NB4 (cell line): ENCODE measurements around the gene C3.

Source experiments
- DNase-seq: peaks from one replicate; pipeline ENCODE4 v3.0.0; 2010; ENCODE audit warnings: low read depth
- H3K4me3 ChIP-seq: one replicate; pipeline ENCODE4 v1.5.1; 2011; ENCODE audit warnings: mild to moderate bottlenecking, low read depth, low read length, moderate library complexity
- CTCF ChIP-seq: IDR thresholded peaks from one replicate; pipeline ENCODE4 v1.5.1; 2012; ENCODE audit warnings: low read depth, low read length
- MAX ChIP-seq: IDR thresholded peaks from 2 replicates; pipeline ENCODE4 v1.6.1; 2011; ENCODE audit warnings: low read depth, low read length
- MYC ChIP-seq: IDR thresholded peaks from 2 replicates; pipeline ENCODE4 v1.6.1; 2011; ENCODE audit warnings: low read depth, low read length
- POLR2A ChIP-seq: IDR thresholded peaks from 2 replicates; pipeline ENCODE4 v1.6.1; 2011; ENCODE audit warnings: mild to moderate bottlenecking; ENCODE audit not compliant: insufficient read length; ENCODE audit errors: extremely low read depth

C3 gene

GRCh38 chr19:6754653-6755463, 34.4 kb upstream of the C3 start:
- DNase-seq = no peak
- TF ChIP-seq POLR2A (no peak), MYC (no peak), CTCF (no peak), MAX (no peak)
- H3K4me3 ChIP-seq = no peak overlapping the region

GRCh38 chr19:6754136-6754535, 33.7 kb upstream of the C3 start:
- DNase-seq = no peak
- TF ChIP-seq POLR2A (no peak), CTCF (no peak), MYC (no peak), MAX (no peak)
- no peak overlapping the region for H3K4me3 ChIP-seq

GRCh38 chr19:6753178-6754031, 33.0 kb upstream of the C3 start:
- peak; percentile 90 for DNase-seq

GRCh38 chr19:6752256-6753177, 32.1 kb upstream of the C3 start:
- peak overlapping the region; percentile 34 for H3K4me3 ChIP-seq
- no peak for TF ChIP-seq MAX
- no peak for TF ChIP-seq POLR2A
- TF ChIP-seq MYC = no peak
- no peak for TF ChIP-seq CTCF
- DNase-seq = no peak

More at GRCh38 chr19:6753178-6754031, 33.0 kb upstream of the C3 start:
- H3K4me3 ChIP-seq = peak overlapping the region; percentile 34
- peak; percentile 53 for TF ChIP-seq POLR2A
- peak; percentile 97 for TF ChIP-seq MAX
- TF ChIP-seq MYC = peak; percentile 98
- TF ChIP-seq CTCF = no peak

GRCh38 chr19:6751189-6751588, 30.7 kb upstream of the C3 start:
- H3K4me3 ChIP-seq = no peak overlapping the region
- TF ChIP-seq POLR2A (no peak), MAX (no peak), MYC (no peak), CTCF (no peak)
- no peak for DNase-seq
